ENCODE results near the gene APH1B. TPM values are rescaled to one million over a fixed set of nuclear protein-coding genes. Genes with fewer than 3 reads are reported as not detected.
"Not testable (repeated sequence)": the region's sequence is repeated elsewhere in the genome, so short reads cannot be mapped to it uniquely, and the experiment has no call there.

Gene APH1B
- 17.8 and 19.5 TPM in 2 replicates for total RNA-seq

DNA sequence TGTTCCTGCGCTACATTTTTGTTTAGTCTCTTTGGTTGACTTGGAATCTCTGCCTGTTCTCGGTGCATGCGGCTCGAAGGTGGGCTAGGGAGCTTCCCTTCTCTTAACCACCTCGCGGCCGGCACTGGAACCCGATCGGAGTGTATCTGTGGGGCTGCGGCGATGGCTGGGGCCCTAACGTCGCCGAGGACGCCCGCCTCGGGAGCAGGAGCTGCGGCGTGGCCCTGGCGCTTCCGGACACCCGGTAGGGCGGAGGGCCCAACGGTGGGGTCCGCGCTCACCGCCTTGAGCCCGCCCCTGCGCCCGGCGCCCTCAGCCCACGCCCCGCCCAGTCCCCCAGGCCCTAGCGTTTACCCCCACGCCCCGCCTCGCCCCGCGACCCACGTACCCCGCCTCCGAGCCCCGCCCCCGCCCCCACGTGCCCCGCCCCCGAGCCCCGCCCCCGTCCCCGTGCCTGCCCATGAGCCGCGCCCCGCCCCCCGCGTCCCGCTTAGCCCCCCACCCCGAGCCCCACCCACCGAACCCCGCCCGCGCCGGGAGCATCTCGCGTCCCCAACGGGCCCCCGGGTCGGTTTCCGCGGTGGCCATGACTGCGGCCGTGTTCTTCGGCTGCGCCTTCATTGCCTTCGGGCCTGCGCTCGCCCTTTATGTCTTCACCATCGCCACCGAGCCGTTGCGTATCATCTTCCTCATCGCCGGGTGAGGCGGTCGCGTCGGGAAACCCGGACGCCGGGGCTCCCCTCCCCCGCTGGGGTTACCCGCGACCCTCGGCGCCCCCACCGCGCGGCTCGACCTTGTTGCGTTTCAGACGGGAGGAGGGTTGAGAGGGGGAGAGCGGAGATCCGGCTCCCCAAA lies at the start of gene APH1B:
Gene APH1B, plus strand, starts transcription at position 568 of the 855 bp plus-strand sequence. Its CDS starts 19 bp downstream, at position 587.
- no peak for DNase-seq (ENCODE audit: extremely low read depth, low read depth, low spot score)

- no peak for DNase-seq (ENCODE audit: extremely low read depth, low read depth, low spot score)
Observed at GRCh38 chr15:63227689-63228088, 49.7 kb upstream of the APH1B start.

DNA sequence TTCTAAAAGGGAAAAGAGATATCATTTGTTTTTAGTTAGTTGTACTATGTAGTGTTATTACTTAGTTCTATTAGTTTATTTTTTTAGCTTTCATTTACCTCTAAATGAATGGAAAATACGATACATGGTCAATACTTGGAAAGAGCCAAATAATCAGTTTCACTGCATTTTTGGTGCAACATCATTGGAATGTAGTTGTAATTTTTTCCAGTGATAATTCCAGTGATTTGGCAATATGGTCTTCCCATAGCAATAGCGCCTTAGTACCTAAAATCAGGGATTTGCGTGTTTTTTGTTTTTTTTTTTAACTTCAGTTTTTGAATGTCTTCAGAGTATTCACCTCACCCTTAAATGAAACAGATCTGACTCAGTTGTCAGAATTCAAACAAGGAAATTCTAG lies 46.2 kb upstream of the APH1B start:
- DNase-seq (ENCODE audit: extremely low read depth, low read depth, low spot score), result no peak

DNA sequence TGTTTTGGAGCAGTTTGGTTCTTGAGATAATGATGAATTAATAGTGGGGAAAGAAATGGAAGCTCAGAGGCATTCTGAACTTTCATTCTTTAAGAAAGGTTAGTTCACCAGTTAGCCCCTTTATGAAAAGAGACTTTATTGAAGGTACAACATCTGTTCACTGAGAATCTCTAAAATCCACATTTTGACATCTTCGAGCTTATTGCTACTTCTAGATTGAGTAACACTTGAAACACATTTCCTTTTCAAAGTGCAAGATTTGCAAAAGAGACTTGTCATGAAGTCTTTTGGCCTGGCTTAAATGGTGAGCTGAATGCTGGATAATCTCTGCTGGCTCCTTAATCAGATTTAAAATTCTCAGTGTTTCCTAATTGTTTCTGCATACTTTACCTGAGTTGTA lies 45.7 kb upstream of the APH1B start:
- no peak for DNase-seq (ENCODE audit: extremely low read depth, low read depth, low spot score)

DNA sequence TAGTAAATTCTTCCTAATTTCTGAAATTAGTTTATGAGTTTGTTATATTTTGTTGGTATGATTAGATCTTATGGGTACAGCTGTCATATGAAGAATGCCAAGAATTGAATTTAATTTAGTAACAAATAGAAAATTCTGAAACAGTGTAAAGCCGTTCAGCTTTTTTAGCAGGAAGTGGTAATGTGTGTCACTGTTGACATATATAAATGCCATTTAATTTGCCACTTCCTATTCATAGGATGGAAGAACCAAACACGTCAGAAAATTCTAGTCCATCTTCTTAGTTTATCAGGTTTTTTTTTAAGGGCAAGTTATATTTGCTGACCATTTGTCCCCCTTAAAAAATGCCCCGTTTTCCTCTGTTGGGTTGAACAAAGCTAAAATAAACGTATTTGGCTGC lies 45.0 kb upstream of the APH1B start:
- no peak for DNase-seq (ENCODE audit: extremely low read depth, low read depth, low spot score)

- DNase-seq (ENCODE audit: extremely low read depth, low read depth, low spot score), result no peak
Observed at GRCh38 chr15:63232943-63233342, 44.5 kb upstream of the APH1B start.

DNA sequence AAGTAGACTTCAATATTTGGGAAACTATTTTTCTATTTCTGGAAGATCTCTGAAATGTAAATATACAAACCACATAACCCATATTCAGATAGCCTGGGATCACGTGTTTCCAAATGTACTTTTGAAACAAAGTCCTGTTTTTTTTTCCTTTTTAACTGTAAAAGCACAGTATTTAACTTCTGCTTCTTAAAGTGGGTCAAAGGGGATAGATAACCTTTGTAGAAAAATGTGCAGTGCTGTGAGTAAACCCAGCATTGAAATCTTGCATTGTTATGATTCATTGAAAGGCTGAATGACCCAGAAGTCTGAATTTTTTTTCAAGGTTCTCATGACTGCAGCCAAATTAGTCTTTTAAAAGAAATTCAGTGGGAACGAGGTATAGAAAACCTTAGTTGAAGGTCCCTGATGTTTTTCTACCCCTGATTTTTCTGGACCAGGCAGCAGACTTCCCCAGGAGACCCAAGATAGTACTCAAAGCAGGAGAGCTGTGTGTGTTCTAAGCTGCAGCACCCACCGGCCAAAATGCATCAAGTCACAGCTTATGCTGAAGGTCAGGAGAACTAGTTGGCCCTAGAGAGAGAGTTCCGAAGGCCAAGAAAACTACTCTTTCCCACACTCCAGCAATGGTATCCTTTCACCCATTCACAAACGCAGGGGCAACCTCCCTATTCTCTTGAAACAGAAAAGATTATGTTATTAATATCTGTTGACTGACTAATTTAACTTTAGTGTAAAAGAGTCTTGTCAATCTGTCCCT lies 43.6 kb upstream of the APH1B start:
- no peak for DNase-seq (ENCODE audit: extremely low read depth, low read depth, low spot score)

DNA sequence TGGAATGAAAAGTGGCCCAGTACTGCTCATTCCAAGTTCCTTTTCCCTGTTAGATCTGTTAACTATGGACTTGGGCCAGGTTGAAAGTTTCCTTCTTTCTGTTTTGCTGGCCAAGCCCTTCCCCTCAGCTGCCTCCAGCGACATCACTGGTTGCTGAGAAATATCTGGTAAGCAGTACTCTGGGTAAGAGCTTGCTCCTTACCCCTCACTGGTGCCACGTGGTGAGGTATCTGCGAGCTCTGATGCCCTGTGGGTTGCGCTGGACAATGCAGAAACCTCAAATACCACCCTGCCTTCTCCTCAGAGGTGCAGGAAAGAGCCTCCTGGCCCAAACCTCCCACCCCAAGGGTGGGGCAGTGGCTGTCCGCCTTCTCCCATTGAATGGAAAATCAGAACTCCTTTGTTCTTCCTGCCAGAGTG lies 42.9 kb upstream of the APH1B start:
- no peak for DNase-seq (ENCODE audit: extremely low read depth, low read depth, low spot score)

DNA sequence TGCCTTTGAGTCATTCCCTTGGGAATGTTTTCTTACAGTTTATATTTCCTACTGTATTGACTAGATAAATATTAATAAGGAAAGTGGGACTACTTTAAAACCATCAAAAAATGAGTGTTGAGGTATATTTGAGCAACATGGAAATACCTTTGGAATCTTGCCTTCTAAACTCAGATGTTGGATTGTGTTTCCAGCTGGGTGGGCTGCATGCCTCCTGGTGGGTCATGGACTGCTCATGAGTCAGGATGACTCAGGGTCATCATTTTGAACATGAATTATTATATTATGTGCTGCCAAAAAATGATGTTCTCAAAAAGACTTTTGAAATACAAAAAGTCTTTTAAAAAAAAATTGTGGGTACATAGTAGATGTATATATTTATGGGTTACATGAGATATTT lies 41.1 kb upstream of the APH1B start:
- no peak for DNase-seq (ENCODE audit: extremely low read depth, low read depth, low spot score)

- not testable (repeated sequence) for DNase-seq (ENCODE audit: extremely low read depth, low read depth, low spot score)
Observed at GRCh38 chr15:63237086-63237485, 40.3 kb upstream of the APH1B start.

DNA sequence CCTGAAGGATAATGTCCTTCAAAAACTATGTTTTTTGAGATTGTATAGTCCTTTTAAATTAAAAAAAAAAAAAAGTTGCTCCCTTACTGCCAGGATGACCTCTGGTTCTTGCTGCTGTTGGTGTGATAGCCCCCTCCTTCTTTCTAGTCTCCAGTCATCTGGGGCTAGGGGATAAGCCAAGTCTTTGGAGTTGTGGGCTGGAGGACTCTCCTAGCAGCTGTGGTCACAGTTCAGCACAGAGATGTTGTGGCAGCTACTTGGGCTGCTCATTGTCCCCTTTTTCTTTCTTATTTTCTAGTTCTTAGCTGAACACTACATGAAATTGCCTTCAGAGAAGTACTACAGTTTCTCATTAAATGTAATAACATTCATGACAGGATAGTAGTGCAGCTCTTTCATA lies 39.2 kb upstream of the APH1B start:
- no peak for DNase-seq (ENCODE audit: extremely low read depth, low read depth, low spot score)

DNA sequence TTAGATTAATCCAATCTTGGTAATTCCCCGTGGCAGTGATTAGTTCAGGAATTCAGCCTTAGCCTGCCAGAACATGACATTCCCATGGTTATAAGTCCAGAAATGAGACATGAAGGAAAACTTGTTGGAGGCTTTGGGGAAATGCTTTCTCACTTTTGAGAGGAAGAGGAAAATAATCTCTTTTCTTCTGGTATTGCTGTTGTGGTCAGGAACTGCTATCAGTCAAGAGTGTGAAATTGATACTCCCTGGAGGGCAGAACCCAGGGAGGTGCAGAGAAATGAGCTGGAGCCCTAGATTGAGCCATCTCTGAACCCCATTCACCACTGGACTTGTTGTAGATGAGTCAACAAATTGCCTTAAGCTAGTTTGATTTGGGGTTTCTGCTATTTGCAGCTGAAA lies 38.6 kb upstream of the APH1B start:
- DNase-seq (ENCODE audit: extremely low read depth, low read depth, low spot score), result no peak

- DNase-seq (ENCODE audit: extremely low read depth, low read depth, low spot score), result no peak
Observed at GRCh38 chr15:63240109-63240508, 37.3 kb upstream of the APH1B start.

DNA sequence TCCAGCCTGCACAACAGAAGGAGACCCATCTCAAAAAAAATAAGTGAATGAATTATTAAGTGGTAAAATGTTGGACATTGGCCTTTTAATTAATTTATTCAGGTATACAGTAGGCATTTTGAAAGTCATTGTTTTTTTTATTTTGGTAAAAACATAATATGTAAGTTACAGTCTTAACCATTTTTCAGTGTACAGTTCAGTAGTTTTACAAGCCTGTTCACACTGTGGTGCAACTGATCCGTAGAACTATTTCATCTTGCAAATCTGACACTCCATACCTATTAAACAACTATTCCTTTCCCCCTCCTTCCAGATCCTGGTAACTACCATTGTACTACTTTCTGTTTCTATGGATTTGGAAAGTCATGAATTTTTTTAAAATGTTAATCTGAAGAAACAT lies 36.1 kb upstream of the APH1B start:
- no peak for DNase-seq (ENCODE audit: extremely low read depth, low read depth, low spot score)

GRCh38 chr15:63243101-63243500 lies 34.3 kb upstream of the APH1B start:
- no peak for DNase-seq (ENCODE audit: extremely low read depth, low read depth, low spot score)

- DNase-seq (ENCODE audit: extremely low read depth, low read depth, low spot score), result no peak
Observed at GRCh38 chr15:63243776-63244175, 33.6 kb upstream of the APH1B start.

- DNase-seq (ENCODE audit: extremely low read depth, low read depth, low spot score), result no peak
Observed at GRCh38 chr15:63244399-63244798, 33.0 kb upstream of the APH1B start.

- DNase-seq (ENCODE audit: extremely low read depth, low read depth, low spot score), result no peak
Observed at GRCh38 chr15:63244976-63245645, 32.3 kb upstream of the APH1B start.

DNA sequence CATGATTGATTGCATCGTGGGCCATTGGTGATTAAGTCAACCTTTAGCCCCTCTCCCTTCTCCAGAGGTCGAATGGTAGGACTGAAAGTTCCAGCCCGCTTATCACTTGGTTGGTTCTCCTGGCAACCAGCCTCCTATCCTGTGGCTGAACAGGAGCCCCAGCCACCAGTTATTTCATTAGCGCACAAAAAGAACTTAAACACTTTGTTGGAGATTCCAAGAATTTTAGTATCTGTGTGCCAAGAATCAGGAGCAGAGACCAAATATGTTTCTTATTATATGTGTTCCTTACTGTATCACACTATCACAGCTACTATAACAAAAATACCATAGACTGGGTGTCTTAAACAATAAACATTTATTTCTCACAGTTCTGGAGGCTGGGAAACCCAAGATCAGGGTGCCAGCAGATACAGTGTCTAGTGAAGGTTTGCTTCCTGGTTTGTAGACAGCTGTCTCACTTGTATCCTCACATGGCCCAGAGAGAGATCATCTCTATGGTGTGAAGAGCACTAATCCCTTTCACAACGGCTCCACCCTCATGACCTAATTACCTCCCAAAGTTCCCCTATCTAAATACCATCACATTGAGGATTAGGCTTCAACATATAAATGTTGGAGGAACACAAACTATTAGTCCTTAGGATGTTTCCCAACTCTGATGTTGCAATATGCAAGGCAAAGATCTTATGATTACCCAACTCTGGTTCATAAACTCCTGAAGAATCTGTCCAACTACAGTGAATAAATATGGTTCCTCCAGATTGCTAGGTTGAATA lies 30.5 kb upstream of the APH1B start:
- DNase-seq (ENCODE audit: extremely low read depth, low read depth, low spot score), result no peak

DNA sequence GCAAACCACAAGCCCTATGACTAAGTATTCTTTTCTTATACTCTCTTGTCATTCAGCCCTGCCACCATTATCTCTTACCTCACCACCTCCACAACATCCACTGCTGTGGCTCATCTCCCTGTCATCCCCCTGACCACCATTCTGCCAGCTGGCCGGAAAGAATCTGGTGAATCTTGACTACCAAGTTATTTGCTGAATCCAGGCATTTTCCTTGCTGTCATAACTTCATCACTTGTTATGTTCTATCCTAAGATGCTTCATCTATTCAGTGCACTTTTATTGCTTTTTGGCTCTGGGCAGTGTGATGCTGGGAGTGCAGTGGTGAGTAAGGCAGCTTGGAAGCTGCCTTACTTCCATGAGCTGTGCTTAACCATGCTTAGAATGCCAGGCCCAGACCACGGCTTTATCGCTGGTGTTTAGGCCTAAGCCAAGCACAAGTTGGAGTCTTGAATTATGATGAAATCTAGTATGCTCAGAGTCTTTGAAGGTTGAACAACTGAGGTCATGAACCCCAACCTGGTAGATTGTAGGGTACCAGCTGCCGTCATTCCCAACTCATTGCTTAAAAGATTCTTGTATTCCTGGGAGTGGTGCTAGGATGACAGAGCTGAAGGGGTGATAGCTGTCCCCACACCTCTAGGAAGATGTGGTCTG lies 27.0 kb upstream of the APH1B start:
- no peak for DNase-seq (ENCODE audit: extremely low read depth, low read depth, low spot score)
